T-helper 2 cell treated with Interferon-gamma antibody and Interleukin-4, amounts not matched to agents 5 μg/mL and 100 μg/mL, for 36 hours (primary cell): ENCODE data around the gene IRF4.

Experiments
- DNase-seq: peaks from one replicate; pipeline ENCODE4 v3.0.0; 2021; ENCODE audit warnings: low spot score
- H3K27ac Mint-ChIP-seq: one replicate; pipeline ENCODE4 v1.8.0; 2021; ENCODE audit warnings: mild to moderate bottlenecking, mixed read lengths
- H3K27me3 Mint-ChIP-seq: one replicate; pipeline ENCODE4 v1.8.0; 2021; ENCODE audit warnings: low read depth, mixed read lengths
- H3K36me3 Mint-ChIP-seq: one replicate; pipeline ENCODE4 v1.8.0; 2021; ENCODE audit warnings: low read depth, mixed read lengths
- H3K4me1 Mint-ChIP-seq: one replicate; pipeline ENCODE4 v1.8.0; 2021; ENCODE audit warnings: low read depth, mixed read lengths
- H3K4me3 Mint-ChIP-seq: one replicate; pipeline ENCODE4 v1.8.0; 2022; ENCODE audit warnings: mild to moderate bottlenecking, moderate library complexity, mixed read lengths
- H3K9me3 Mint-ChIP-seq: one replicate; pipeline ENCODE4 v1.8.0; 2021; ENCODE audit warnings: mixed read lengths

IRF4 gene

DNA sequence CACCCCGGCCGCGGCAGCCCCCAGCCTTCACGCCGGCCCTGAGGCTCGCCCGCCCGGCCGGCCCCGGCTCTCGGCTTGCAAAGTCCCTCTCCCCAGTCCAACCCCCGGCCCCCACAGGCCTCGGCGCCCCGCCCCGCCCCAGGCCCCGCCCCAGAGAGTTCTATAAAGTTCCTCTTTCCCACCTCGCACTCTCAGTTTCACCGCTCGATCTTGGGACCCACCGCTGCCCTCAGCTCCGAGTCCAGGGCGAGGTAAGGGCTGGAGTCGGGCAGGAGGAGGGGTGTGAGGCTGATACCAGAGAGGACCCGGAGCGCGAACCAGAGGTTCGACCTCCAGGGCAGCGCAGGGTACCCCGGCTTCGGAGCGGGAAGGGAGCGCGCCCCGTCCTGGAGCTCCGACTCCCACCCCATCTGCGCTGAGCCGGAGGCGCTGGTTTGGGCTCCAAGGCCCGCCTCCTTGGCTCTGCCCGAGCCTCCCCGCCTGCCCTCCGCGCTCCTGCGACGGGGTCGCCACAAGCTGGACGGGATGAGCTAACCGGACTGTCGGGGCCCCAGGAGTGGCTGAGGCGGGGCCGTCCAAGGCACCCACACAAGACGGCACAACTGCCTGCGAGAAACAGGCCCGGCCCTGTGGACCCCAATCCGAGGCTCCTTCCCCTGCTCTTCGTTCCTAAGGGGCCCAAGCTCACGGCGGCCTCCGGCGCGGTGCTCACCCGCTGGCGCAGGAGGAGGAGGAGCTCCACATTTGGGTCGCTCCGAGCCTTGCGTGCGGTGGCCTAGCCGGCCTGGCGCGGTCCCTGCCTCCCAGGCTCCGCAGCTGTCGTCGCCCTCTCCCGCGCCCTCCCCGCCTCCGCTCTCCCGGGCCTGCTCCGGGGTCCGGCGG lies at the start of gene IRF4:
TSS of gene IRF4 (plus strand) at position 194 of the 882 bp plus-strand sequence. CDS start 1,401 bp downstream, outside the sequence.
- Mint-ChIP-seq H3K36me3 (peaks cover 38% of the 10 kb centered on the region), H3K4me3 (peak within 1 kb of the TSS; percentile 97), H3K27ac (peak within 1 kb of the TSS; percentile 98), H3K27me3 (no peaks in the 10 kb centered on the region), H3K4me1 (peaks cover 48% of the 10 kb centered on the region), H3K9me3 (no peaks in the 10 kb centered on the region)
- peak; percentile 79 for DNase-seq

DNA sequence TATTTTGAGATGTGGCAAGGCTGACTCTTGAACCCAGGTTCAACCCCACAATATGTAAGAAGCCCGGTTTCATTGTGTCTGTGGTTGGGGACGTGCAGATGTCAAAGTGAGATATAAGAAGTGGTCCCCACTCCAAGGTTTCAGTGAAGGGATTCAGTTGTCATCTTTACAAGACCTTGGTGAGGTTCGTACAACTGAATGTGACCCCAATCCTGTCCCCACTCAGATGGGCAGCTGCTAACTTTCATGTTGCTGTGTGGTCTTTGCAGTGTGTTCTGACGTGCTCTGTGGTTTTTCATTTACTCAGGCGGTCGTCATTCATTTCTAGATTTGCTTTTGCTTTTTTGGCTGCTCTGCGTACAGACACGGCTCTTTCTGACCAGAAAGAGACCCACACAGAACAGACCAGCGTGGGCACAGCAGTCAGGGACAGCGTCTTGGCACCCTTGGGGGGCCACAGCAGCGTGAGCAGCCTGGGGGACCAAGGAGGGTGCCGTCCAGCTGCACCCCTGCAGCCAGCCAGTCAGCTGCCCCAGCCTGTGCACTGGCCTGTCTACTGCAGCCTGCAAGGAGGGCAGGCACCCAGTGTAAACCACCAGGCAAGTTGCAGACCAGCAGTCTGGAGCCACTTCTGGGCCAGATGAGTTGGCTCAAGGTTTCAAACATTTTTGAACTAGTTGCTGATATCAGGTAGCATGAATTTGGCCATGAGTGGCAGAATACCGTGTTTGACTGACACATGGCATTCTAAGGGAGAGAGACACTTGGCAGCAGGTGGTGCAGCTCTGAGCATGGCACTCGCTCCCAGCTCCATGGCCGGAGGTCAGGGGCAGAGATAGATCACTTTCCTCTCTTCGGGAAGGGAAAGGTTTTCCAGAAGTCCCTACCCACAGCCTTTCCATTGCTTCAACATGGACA lies 49.4 kb upstream of the IRF4 start:
- Mint-ChIP-seq H3K27ac (peak overlapping the region; percentile 37), H3K36me3 (peaks cover 2% of the 10 kb centered on the region), H3K4me1 (peaks cover 47% of the 10 kb centered on the region), H3K27me3 (no peaks in the 10 kb centered on the region), H3K4me3 (no peak overlapping the region), H3K9me3 (no peaks in the 10 kb centered on the region)
- no peak for DNase-seq

DNA sequence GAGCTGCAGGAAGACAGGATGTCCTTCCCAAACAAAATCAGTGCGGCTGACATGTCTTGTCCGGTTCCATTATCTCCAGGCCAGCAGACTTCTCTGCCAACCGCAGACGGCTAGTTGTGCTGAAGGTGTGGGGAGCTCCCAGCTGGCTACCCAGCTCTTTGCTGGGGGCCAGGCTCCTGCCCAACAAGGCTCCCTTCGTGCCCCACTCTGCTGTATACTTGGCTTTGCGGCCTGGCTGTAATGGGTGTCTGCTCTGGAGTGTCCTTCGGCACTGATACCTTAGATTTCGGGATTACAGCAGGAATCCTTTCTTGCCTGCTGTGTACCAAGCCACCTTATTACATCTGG lies 48.7 kb upstream of the IRF4 start:
- peaks cover 41% of the 10 kb centered on the region for H3K4me1 Mint-ChIP-seq
- peaks cover 2% of the 10 kb centered on the region for H3K36me3 Mint-ChIP-seq
- no peak for DNase-seq
- no peak overlapping the region for H3K27ac Mint-ChIP-seq
- no peaks in the 10 kb centered on the region for H3K9me3 Mint-ChIP-seq
- H3K27me3 Mint-ChIP-seq = no peaks in the 10 kb centered on the region
- H3K4me3 Mint-ChIP-seq = no peak overlapping the region

DNA sequence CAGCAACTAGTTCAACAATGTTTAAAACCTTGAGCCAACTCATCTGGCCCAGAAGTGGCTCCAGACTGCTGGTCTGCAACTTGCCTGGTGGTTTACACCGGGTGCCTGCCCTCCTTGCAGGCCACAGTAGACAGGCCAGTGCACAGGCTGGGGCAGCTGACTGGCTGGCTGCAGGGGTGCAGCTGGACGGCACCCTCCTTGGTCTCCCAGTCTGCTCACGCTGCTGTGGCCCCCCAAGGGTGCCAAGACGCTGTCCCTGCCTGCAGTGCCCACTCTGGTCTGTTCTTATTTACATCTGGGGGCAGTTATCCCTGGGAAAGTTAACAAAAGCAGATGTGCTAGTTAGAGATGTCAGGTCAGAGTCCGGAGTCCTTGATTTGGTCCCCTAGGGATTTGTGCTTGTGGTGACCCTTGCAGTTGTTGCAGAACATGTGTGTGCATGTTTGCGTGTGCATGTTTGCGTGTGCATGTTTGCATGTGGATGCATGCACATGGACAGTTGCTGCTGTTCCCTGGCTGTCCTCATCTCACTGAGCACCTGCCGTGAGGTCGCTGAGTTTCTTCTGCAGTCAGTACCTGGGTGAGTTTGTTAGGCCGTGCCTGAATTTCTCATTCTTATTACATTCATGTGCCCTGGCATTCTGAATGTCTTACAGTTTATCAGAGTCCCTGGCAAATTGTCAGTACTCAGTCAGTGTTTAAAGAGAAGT lies 48.2 kb upstream of the IRF4 start:
- Mint-ChIP-seq H3K4me3 (no peak overlapping the region), H3K36me3 (peaks cover 3% of the 10 kb centered on the region), H3K27me3 (no peaks in the 10 kb centered on the region), H3K27ac (no peak overlapping the region), H3K9me3 (no peaks in the 10 kb centered on the region), H3K4me1 (peaks cover 36% of the 10 kb centered on the region)
- no peak for DNase-seq

DNA sequence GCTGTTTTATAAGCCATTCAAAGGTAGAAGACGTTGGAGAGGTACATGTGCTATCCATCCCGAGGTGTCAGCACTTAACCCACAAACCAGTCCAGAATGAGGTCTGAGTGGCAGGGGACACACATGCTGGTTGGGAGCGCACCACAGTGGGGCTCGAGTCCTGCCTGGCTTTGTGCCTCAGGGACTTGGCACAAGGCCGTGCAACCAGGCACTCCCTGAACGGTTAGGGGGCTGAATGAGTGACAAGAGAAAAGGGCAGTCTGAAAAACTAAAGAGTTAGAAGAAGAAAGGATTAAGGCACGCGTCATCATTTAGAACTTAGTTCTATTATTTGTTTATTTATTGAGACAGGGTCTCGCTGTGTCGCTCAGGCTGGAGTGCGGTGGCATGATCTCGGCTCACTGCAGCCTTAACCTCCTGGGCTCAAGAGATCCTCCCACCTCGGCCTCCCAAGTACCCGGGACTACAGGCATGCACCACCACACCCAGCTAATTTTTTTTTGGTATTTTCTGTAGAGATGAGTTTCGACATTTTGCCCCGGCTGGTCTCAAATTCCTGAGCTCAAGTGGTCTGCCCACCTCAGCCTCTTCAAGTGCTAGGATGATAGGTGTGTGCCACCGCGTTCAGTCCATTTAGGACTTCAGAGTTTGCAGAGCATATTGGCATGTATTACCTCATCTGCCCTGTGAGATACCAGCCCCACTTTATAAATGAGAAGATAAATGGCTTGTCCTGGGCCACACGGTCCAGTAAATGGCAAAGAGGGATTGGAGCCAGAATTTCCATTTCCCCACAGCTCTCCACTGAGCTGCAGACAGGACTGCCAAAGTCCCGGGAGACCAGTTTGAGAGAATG lies 47.4 kb upstream of the IRF4 start:
- peaks cover 6% of the 10 kb centered on the region for H3K36me3 Mint-ChIP-seq
- no peak overlapping the region for H3K27ac Mint-ChIP-seq
- H3K27me3 Mint-ChIP-seq = no peaks in the 10 kb centered on the region
- H3K9me3 Mint-ChIP-seq = no peaks in the 10 kb centered on the region
- H3K4me1 Mint-ChIP-seq = peaks cover 30% of the 10 kb centered on the region
- no peak for DNase-seq
- no peak overlapping the region for H3K4me3 Mint-ChIP-seq

DNA sequence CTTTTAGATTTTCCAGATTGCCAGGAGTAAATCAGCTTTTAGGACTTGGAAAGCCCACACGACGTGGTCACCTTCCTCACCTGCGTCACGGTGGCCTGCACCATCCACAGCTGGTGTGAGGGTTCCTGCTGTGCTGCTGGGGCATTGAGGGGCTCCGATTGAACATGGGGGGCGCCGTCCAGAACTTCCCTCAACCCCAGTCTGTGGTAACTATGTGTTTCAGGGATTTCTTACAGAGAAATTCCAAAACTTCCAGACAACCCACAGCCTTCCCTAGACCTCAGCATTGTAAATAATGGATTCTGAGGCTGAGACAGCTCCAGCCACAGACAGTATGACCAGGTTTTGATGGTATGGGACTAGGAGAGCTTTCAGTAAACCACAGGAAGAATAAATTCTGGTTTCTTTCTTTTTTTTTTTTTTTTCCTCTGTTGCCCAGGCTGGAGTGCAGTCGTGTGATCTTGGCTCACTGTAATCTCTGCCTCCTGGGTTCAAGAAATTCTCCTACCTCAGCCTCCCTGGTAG lies 46.7 kb upstream of the IRF4 start:
- H3K4me1 Mint-ChIP-seq = peaks cover 23% of the 10 kb centered on the region
- no peak for DNase-seq
- no peaks in the 10 kb centered on the region for H3K9me3 Mint-ChIP-seq
- H3K36me3 Mint-ChIP-seq = peaks cover 6% of the 10 kb centered on the region
- no peaks in the 10 kb centered on the region for H3K27me3 Mint-ChIP-seq
- H3K4me3 Mint-ChIP-seq = no peak overlapping the region
- no peak overlapping the region for H3K27ac Mint-ChIP-seq

DNA sequence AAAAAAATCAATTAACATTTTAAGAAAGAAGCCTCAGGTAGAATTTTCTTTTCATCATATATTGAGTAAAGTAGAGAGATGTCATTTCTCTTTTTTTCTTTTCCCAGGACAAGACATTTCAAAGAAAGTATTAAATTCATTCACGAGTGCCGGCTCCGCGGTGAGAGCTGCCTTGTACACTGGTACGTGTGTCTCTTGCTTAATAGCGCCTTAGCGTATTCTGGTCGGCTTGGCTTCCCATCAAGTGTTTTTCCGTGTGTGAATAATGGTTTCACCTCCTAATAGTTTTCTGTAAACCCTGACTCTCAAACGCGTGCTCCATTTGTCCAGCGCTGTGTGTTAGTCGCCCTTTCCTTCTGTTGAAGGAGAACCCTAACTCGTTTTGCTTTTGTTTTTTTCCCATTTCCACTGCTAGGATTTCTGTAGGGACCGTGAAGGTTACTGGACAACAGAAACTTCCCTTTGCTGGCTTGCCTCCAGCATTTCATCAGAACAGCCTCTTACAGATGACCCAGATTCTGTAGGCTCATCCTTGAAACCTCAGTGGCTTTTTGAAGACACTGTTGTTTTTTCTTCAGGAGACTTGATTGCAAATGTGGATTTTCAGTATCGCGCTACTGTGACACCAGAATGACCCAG lies 45.7 kb upstream of the IRF4 start:
- peaks cover 14% of the 10 kb centered on the region for H3K4me1 Mint-ChIP-seq
- no peaks in the 10 kb centered on the region for H3K9me3 Mint-ChIP-seq
- peaks cover 4% of the 10 kb centered on the region for H3K36me3 Mint-ChIP-seq
- H3K27me3 Mint-ChIP-seq = no peaks in the 10 kb centered on the region
- H3K27ac Mint-ChIP-seq = no peak overlapping the region
- H3K4me3 Mint-ChIP-seq = no peak overlapping the region
- no peak for DNase-seq

DNA sequence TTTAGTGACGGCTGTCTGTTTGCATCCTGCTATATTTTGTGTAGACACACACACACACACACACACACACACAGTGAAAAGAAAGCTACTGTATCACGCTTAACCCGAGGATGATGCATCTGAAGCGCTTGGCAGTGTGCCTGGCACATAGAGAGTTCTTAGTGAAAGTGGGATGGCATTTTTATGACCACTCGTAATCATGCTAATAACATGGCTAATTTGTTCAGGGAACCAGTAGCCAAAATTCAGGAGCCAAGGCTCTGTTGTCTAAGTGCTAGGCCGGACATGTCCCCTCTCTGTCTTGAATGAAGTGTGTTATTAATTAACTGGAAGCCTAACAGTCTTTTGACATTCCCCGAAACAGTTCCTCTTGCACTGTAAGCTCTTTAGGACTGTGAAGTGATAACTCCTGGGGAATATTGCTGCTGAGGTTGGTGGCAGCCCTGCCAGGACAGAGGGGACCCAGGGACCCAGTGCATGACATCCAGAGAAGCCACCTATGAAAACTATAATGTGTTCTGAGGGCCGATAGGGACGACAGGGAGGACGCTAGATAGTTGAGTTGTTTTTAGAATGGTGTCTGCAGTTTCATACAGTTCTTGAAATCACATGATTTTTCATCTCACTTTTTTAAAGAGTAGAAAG lies 45.0 kb upstream of the IRF4 start:
- H3K4me3 Mint-ChIP-seq = no peak overlapping the region
- H3K36me3 Mint-ChIP-seq = peaks cover 4% of the 10 kb centered on the region
- H3K27me3 Mint-ChIP-seq = no peaks in the 10 kb centered on the region
- no peak for DNase-seq
- no peaks in the 10 kb centered on the region for H3K9me3 Mint-ChIP-seq
- H3K27ac Mint-ChIP-seq = no peak overlapping the region
- H3K4me1 Mint-ChIP-seq = peaks cover 10% of the 10 kb centered on the region

DNA sequence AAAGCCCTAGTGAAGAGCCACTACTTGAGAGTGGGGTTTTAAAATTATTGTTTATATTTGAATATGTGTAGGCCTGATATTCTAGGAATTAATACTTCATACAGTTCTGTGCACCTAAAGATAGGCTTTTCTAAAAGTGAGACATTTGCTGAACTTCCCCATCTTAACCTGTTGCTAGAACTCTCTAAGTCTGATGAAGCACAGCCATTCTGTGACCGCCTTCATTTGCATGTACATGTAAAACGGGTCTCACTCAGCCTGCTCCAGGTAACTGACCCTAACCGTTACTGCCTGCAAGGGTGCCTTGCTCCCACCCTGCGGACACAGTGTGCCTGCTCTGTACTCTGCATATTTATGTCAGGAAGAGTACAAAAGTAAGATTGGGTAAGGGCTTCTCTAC lies 44.3 kb upstream of the IRF4 start:
- H3K27me3 Mint-ChIP-seq = no peaks in the 10 kb centered on the region
- DNase-seq = no peak
- H3K36me3 Mint-ChIP-seq = peaks cover 4% of the 10 kb centered on the region
- H3K27ac Mint-ChIP-seq = no peak overlapping the region
- no peaks in the 10 kb centered on the region for H3K9me3 Mint-ChIP-seq
- H3K4me3 Mint-ChIP-seq = no peak overlapping the region
- H3K4me1 Mint-ChIP-seq = peaks cover 3% of the 10 kb centered on the region

DNA sequence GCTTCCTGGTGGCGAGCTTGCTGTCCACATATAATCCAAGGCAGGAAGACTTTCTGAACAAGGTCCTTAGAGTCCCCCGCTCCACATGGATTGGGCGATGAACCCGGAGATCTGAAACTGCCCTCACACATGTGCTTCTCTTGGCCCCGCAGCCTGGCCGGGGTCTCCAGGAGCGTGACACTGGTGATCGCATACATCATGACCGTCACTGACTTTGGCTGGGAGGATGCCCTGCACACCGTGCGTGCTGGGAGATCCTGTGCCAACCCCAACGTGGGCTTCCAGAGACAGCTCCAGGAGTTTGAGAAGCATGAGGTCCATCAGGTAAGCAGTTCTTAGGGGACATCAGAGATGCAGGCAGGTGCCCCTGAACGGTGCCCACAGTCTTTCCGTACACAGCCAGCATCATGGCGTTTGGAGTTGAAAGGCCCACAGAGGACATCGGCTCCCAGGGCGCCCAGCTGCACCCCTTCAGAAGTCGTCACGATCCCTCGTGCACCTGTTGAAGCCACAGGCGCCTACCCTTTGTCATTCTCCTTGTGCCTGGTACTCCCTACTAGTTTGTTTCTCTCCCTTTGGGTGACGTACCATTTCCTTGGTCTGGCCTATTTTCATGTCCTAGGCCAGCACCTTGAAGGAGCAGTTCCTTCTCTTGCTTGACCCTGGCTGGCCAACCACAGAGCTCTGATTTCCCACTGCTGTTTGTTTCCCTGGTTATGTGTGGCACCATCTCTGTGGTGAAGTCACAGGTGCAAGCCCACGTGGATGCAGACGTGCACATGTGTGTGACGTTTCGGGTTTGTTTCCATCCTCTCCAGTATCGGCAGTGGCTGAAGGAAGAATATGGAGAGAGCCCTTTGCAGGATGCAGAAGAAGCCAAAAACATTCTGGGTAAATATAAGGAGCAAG lies 43.3 kb upstream of the IRF4 start:
- Mint-ChIP-seq H3K36me3 (peaks cover 4% of the 10 kb centered on the region), H3K27ac (no peak overlapping the region), H3K4me3 (no peak overlapping the region), H3K27me3 (no peaks in the 10 kb centered on the region), H3K9me3 (no peaks in the 10 kb centered on the region), H3K4me1 (no peaks in the 10 kb centered on the region)
- no peak for DNase-seq

DNA sequence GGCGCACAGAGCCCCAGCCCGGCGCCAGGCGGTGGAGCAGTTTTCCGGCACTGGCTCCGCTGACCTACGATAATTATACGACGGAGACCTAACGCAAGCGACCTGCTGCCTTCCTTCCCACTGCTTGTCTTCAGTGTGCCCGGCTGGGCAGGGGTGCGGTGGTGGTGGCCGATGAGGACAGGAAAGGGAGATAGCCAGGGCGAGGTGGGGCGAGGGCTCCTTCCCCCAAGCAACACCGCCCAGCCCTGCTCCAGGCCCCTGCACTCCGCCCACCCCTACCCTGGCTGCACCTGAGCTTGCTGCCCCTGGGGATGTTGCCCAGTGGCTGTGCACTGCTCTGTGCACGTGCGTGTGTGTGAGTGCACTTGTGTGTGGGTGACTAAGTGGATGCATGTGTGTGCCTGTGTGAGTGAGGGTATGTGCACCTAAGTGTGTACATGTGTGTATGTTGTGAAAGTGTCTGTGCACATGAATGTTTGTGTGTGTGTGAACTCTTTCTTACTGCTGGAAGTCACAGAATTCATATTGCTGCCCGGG lies 42.6 kb upstream of the IRF4 start:
- H3K9me3 Mint-ChIP-seq = no peaks in the 10 kb centered on the region
- H3K27me3 Mint-ChIP-seq = no peaks in the 10 kb centered on the region
- H3K36me3 Mint-ChIP-seq = peaks cover 4% of the 10 kb centered on the region

More for the DNA sequence above, 42.6 kb upstream of the IRF4 start:
- peaks cover under 1% of the 10 kb centered on the region for H3K4me1 Mint-ChIP-seq
- no peak overlapping the region for H3K4me3 Mint-ChIP-seq
- no peak for DNase-seq
- no peak overlapping the region for H3K27ac Mint-ChIP-seq
